HG02884 (cell line): ENCODE measurements around the gene FRMD5.
"Not testable (repeated sequence)": the region's sequence is repeated elsewhere in the genome, so short reads cannot be mapped to it uniquely, and the experiment has no call there.

Experiments used
- ATAC-seq: cut with Tn5 transposase; IDR thresholded peaks from one replicate; pipeline ENCODE4 v1.9.1; 2021; ENCODE audit warnings: mild to moderate bottlenecking, moderate library complexity; ENCODE audit not compliant: unreplicated experiment

Gene FRMD5

GRCh38 chr15:44034933-44035624 lies 160.0 kb downstream of the FRMD5 start:
- no peak for ATAC-seq

DNA sequence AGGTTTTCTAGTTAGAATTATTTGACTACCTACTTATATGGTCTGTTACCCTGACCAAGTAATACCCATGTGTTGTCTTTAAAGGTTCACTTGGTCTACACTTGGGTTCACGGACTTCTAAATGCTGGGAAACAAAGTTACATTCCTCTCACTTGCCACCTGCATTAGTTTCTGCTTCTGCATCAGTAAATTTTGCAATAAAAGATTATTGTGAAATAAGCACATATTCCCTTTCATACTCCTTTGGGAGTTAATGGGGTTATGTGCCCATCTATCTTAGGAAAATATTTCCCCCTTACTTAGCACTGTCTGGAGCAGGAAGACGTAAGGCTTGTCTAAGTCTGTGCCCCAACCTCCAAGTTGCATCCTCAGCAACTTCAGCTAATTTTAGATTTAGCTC lies 160.7 kb downstream of the FRMD5 start:
- no peak for ATAC-seq

- ATAC-seq, result no peak
Observed at GRCh38 chr15:44033894-44034293, 161.2 kb downstream of the FRMD5 start.

DNA sequence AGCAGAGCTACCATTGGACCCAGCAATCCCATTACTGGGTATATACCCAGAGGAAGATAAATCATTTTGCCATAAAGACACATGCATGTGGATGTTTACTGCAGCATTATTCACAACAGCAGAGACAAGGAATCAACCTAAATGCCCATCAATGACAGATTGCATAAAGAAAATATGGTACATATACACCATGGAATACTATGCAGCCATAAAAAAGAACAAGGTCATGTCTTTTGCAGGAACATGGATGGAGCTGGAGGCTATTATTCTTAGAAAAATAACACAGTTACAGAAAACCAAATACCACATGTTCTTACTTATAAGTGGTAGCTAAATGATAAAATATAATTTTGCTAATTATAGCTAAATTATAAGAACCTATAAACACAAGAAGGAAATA lies 162.3 kb downstream of the FRMD5 start:
- not testable (repeated sequence) for ATAC-seq

DNA sequence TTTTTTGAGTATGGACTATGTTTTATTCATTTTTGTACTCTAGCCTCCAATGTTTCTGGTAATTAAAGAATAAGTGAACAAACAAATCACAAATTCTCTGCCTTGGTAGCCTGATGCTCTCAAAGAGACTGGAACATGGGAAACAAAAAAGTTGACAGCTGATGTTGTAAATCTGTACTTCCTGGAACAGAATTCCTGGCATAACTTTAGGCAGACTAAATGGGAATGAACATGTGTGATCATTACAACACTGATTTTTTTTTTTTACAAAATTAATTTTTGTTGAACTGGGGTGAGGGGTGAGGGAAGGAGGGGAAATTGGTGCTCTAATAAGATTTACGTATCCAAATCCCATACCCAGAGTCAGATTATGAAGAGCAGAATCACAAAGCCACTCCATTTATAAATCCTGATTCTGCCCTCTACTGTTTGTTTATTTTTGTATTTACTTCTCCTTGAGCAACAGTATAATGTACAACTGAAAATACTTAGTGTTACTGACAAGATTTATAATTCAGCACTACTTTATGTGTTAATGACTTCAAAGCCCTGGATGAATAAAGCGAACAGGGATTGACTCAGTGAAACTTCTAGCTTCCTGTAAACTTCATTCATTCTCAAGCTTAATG lies 165.0 kb downstream of the FRMD5 start:
- ATAC-seq, result no peak

DNA sequence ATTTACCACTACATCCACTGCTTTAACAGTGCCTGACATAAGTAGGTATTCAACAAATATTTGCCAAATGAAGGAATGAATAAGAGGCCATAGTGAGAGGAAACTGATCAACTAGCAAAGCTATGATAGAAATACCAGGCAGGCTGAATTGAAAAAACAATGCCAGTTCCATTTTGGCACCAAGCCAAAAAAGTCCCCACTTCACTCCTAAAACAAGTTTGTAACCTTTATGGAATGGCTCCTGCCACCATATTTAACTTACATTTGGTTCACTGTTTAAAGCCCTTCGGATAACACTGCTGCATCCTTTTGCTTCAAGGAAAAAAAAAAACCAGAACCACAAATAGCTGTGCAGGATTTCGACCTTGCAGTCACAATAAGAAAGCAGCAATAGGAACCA lies 166.1 kb downstream of the FRMD5 start:
- ATAC-seq, result no peak

DNA sequence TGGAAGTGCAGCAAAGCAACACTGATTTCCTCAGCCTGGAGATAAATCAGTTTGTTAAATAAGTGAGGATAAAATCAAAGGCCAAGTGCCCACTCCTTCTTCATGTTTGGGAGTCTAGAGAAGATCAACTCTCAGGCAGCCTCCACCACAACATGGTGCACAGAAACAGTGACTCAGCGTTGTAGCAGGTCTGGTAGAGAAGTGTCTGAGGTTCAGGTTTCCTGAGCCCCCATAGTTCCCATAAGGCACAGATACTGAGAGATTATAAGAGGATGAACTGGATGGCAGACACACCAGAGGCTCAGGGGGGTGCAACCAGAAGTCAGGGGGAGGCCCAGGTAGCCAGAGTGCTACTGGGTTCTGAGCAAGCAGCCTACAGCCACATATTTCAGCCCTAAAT lies 166.7 kb downstream of the FRMD5 start:
- no peak for ATAC-seq

DNA sequence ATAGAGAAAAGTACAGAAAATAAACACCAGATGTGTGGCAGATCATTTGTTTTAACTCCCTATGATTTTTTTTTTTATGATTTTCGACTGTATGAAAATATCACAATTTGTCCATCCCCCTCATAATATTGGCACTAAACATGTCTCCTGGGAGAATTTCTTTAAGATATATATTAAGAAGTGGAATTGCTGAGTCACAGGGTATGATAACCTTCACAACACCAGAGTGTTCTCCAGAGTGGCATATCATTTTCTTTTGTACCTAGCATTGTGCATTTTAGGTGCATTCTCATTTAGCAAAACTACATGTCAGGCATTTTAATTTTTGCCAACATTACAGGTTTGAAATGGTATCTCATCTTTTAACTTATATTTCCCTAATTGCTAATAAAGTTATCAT lies 170.9 kb downstream of the FRMD5 start:
- ATAC-seq, result no peak

- no peak for ATAC-seq
Observed at GRCh38 chr15:44023176-44023575, 171.9 kb downstream of the FRMD5 start.

DNA sequence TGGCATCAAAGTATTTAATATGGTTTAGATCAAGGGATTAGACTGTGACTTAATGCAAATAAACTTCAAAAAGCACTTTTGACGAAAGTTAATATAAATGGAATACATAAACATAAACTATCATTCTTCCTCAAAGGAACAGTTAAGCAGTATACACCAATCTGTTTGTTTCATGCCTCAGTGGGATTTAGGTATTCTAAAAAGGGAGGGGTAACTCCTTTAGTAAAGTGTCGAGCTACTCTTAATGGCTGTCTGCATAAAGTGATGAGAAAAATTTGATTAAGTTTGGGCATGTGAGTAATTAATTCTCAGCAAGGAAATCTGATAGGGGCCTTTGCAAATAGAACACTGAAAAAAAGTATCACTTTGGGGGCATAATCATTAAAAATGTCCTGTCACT lies 176.9 kb downstream of the FRMD5 start:
- ATAC-seq, result no peak

- no peak for ATAC-seq
Observed at GRCh38 chr15:44015545-44016305, 179.3 kb downstream of the FRMD5 start.

- ATAC-seq, result no peak
Observed at GRCh38 chr15:44011238-44011854, 183.7 kb downstream of the FRMD5 start.

GRCh38 chr15:44010089-44010488 lies 185.0 kb downstream of the FRMD5 start:
- ATAC-seq, result no peak

- no peak for ATAC-seq
Observed at GRCh38 chr15:44009038-44009437, 186.0 kb downstream of the FRMD5 start.

DNA sequence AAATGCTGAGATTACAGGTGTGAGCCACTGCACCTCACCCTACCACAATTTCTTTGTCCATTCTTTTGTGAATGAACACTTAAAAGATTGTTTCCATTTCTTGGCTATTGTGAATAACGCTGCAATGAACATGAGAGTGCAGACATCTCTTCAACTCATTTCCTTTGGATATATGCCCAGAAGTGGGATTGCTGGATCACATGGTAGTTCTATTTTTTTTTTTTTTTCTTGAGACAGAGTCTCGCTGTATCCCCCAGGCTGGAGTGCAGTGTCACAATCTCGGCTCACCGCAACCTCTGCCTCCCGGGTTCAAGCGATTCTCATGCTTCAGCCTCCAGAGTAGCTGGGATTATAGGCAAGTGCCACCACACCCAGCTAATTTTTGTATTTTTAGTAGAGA lies 194.8 kb downstream of the FRMD5 start:
- ATAC-seq, result not testable (repeated sequence)

DNA sequence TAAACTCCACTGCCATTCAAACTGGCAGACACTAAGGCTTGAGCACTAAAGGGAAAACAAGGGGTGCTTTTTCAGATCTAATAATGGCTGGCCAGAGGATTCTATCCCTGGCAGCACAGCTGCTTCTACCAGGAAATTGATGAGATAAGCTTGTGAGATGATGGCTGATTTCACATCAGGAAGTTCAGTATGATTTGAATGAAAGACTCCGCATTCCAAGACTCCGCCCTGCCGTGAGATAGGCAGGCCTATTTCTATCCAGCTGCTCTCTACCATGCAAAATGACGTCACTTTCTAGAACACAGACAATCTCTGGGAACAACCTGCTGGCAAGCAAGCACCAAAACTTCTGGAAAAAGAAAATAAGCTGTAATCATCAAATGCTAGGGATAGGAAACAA lies 196.5 kb downstream of the FRMD5 start:
- no peak for ATAC-seq

- ATAC-seq, result no peak
Observed at GRCh38 chr15:43991206-43991605, 203.9 kb downstream of the FRMD5 start.

GRCh38 chr15:43989938-43990337 lies 205.1 kb downstream of the FRMD5 start:
- no peak for ATAC-seq

DNA sequence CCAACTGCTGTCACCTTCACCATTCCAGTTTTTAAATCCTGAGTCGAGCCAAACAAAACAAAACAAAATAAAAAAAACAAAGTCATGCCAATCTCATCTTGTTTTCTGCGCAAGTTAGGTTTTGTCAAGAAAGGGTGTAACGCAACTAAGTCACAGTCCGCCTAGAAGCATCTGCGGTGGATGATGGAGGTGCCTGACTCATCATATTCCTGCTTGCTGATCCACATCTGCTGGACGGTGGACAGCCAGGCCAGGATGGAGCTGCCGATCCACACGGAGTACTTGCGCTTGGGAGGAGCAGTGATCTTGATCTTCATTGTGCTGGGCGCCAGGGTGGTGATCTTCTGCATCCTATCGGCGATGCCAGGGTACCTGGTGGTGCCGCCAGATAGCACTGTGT lies 206.2 kb downstream of the FRMD5 start:
- no peak for ATAC-seq

DNA sequence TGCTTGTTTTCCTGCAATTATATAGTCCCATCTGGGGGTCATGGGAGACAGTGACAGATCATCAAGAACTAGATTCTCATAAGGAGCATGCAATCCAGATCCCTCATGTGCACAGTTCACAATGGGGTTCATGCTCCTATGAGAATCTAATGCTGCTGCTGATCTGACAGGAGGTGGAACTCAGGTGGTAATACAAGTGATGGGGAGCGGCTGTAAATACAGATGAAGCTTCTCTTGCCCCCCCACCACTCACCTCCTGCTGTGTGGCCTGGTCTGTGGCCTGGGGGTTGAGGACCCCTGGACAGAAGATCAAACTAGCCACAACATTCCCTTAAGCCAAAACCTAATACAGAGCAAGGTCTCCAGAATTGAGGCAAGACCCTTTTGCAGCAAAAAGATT lies 207.1 kb downstream of the FRMD5 start:
- ATAC-seq, result no peak

GRCh38 chr15:43985976-43986680 lies 208.9 kb downstream of the FRMD5 start:
- no peak for ATAC-seq
